ENCODE results near the gene SLC37A3. TPM values are rescaled to one million over a fixed set of nuclear protein-coding genes. Genes with fewer than 3 reads are reported as not detected.

SLC37A3 gene
- total and polyA plus RNA-seq, 7 experiments from 2014 or later = 18.5 to 72.7 (median 31.8) TPM

GRCh38 chr7:140403878-140404564 lies 5.7 kb upstream of the SLC37A3 start, which contains the start of gene RAB19:
TSS of gene RAB19 (plus strand) at chr7:140404058. CDS start at chr7:140407647, 3,589 bp downstream.
- Histone ChIP-seq H3K27ac (ENCODE audit: low read depth, low read length) (peak within 1 kb of the TSS; percentile 87), H3K4me1 (ENCODE audit: control insufficient read depth in 2 of 2, insufficient read depth in 2 of 2, low read length in 2 of 2) (peaks cover 8 to 11% of the 10 kb centered on the region in 2 donors), H3K9me3 (ENCODE audit: control insufficient read depth in 2 of 3, low read length in 3 of 3) (no peaks in the 10 kb centered on the region), H3K27me3 (ENCODE audit: control insufficient read depth in 2 of 2, insufficient read depth in 2 of 2, low read length in 2 of 2) (no peaks in the 10 kb centered on the region), H3K36me3 (ENCODE audit: control insufficient read depth in 2 of 3, insufficient read depth in 3 of 3, low read length in 3 of 3) (peaks cover 0 to 10% (median 0%) of the 10 kb centered on the region in 3 experiments), H3K4me3 (ENCODE audit: low read length) (peak within 1 kb of the TSS; percentile 82)
- ATAC-seq = peak; percentile 87
- Mint-ChIP-seq H3K9me3 (peaks cover 0 to 3% (median 0%) of the 10 kb centered on the region in 11 donors), H3K36me3 (peaks cover 3 to 28% (median 12%) of the 10 kb centered on the region in 5 donors), H3K27ac (peak within 1 kb of the TSS; percentile 91 to 99 (median 96)), H3K4me1 (peaks cover 13 to 42% (median 29%) of the 10 kb centered on the region in 7 donors), H3K4me3 (peak within 1 kb of the TSS; percentile 92 to 99 (median 97)), H3K27me3 (peaks cover 0 to 3% (median 0%) of the 10 kb centered on the region in 5 donors)
- DNase-seq = peak; percentile 7 to 67 (median 56)
- intact Hi-C loops (cut with micrococcal nuclease) = loop anchor here (1.0 to 10.0 kb wide), 12 partner anchors 27 to 1939 kb away; partner anchors contain the start of genes MKRN1 (in 2 of the 2), MRPS33 (in 2 of the 2), BRAF (in 1 of the 2) and NDUFB2 (in 1 of the 2)
- POLR2A ChIA-PET = interaction anchor here (1.0 to 2.5 kb wide), 6 partner anchors 13 to 75 kb away, joined by 3 to 13 read pairs (median 4); partner anchors contain the start of gene MKRN1
- CTCF ChIA-PET = no interaction called here

- peaks cover 0 to 3% (median 0%) of the 10 kb centered on the region in 5 donors for H3K27me3 Mint-ChIP-seq
- no peak for ATAC-seq
- peaks cover 21 to 51% (median 39%) of the 10 kb centered on the region in 7 donors for H3K4me1 Mint-ChIP-seq
Measured at GRCh38 chr7:140402178-140402835, 4.0 kb upstream of the SLC37A3 start.

GRCh38 chr7:140400381-140400780 lies 2.1 kb upstream of the SLC37A3 start:
- H3K36me3 Mint-ChIP-seq = peaks cover 0 to 24% (median 0%) of the 10 kb centered on the region in 5 donors
- POLR2A ChIA-PET = no interaction called here
- Histone ChIP-seq H3K36me3 (ENCODE audit: control insufficient read depth in 2 of 3, insufficient read depth in 3 of 3, low read length in 3 of 3) (peaks cover 0 to 10% (median 0%) of the 10 kb centered on the region in 3 experiments), H3K27ac (ENCODE audit: low read depth, low read length) (no peak overlapping the region), H3K4me1 (ENCODE audit: control insufficient read depth in 2 of 2, insufficient read depth in 2 of 2, low read length in 2 of 2) (peaks cover 8 to 21% of the 10 kb centered on the region in 2 donors), H3K9me3 (ENCODE audit: control insufficient read depth in 2 of 3, low read length in 3 of 3) (no peaks in the 10 kb centered on the region), H3K27me3 (ENCODE audit: control insufficient read depth in 2 of 2, insufficient read depth in 2 of 2, low read length in 2 of 2) (no peaks in the 10 kb centered on the region), H3K4me3 (ENCODE audit: low read length) (no peak overlapping the region)
- H3K9me3 Mint-ChIP-seq = no peaks in the 10 kb centered on the region
- DNase-seq (no peak), ATAC-seq (no peak)
- peaks cover 31 to 60% (median 48%) of the 10 kb centered on the region in 7 donors for H3K4me1 Mint-ChIP-seq
- H3K4me3 Mint-ChIP-seq = peak overlapping the region in 1 of 10 donors; percentile 70
- intact Hi-C loops (cut with micrococcal nuclease) = loop anchor here (5.0 to 10.0 kb wide), 6 partner anchors 42 to 1936 kb away; partner anchors contain the start of genes MRPS33 (in 2 of the 2), BRAF (in 1 of the 2), NDUFB2 (in 1 of the 2) and TRIM24 (in 1 of the 2)
- peaks cover 0 to 3% (median 0%) of the 10 kb centered on the region in 5 donors for H3K27me3 Mint-ChIP-seq
- CTCF ChIA-PET = no interaction called here
- no peak overlapping the region for H3K27ac Mint-ChIP-seq

More at GRCh38 chr7:140402178-140402835, 4.0 kb upstream of the SLC37A3 start:
- Histone ChIP-seq H3K27me3 (ENCODE audit: control insufficient read depth in 2 of 2, insufficient read depth in 2 of 2, low read length in 2 of 2) (no peaks in the 10 kb centered on the region), H3K36me3 (ENCODE audit: control insufficient read depth in 2 of 3, insufficient read depth in 3 of 3, low read length in 3 of 3) (peaks cover 0 to 10% (median 0%) of the 10 kb centered on the region in 3 experiments), H3K9me3 (ENCODE audit: control insufficient read depth in 2 of 3, low read length in 3 of 3) (no peaks in the 10 kb centered on the region), H3K4me1 (ENCODE audit: control insufficient read depth in 2 of 2, insufficient read depth in 2 of 2, low read length in 2 of 2) (peaks cover 8 to 20% of the 10 kb centered on the region in 2 donors), H3K4me3 (ENCODE audit: low read length) (no peak overlapping the region), H3K27ac (ENCODE audit: low read depth, low read length) (no peak overlapping the region)
- POLR2A ChIA-PET = interaction anchor here (1.0 to 2.5 kb wide), 3 partner anchors 9 to 59 kb away, joined by 3 to 13 read pairs (median 3); no protein-coding TSS in a partner anchor
- Mint-ChIP-seq H3K36me3 (peaks cover under 1 to 22% (median 2%) of the 10 kb centered on the region in 5 donors), H3K4me3 (peak overlapping the region; percentile 70 to 99 (median 97)), H3K9me3 (peaks cover 0 to under 1% (median 0%) of the 10 kb centered on the region in 11 donors), H3K27ac (peak overlapping the region; percentile 88 to 99 (median 96))
- CTCF ChIA-PET = no interaction called here
- intact Hi-C loops (cut with micrococcal nuclease) = loop anchor here (2.0 to 10.0 kb wide), 7 partner anchors 40 to 1938 kb away; partner anchors contain the start of genes MRPS33 (in 2 of the 2), BRAF (in 1 of the 2), NDUFB2 (in 1 of the 2) and TRIM24 (in 1 of the 2)
- no peak for DNase-seq

- Mint-ChIP-seq H3K9me3 (no peaks in the 10 kb centered on the region), H3K4me3 (peak overlapping the region; percentile 78 to 95 (median 89)), H3K36me3 (peaks cover 0 to 19% (median 0%) of the 10 kb centered on the region in 5 donors), H3K27me3 (no peaks in the 10 kb centered on the region), H3K27ac (peak overlapping the region in 5 of 9 donors; percentile 73 to 89 (median 81)), H3K4me1 (peaks cover 22 to 48% (median 37%) of the 10 kb centered on the region in 7 donors)
- DNase-seq = no peak
- intact Hi-C loops (cut with micrococcal nuclease) = loop anchor here (1.0 to 10.0 kb wide), 6 partner anchors 23 to 1054 kb away; partner anchors contain the start of genes FMC1 (in 1 of the 2), MKRN1 (in 1 of the 2) and PARP12 (in 1 of the 2)
- H3K36me3 ChIP-seq (ENCODE audit: control insufficient read depth in 2 of 3, insufficient read depth in 3 of 3, low read length in 3 of 3) = peaks cover 0 to 8% (median 0%) of the 10 kb centered on the region in 3 experiments
- H3K4me1 ChIP-seq (ENCODE audit: control insufficient read depth in 2 of 2, insufficient read depth in 2 of 2, low read length in 2 of 2) = peaks cover 3 to 15% of the 10 kb centered on the region in 2 donors
- ChIA-PET CTCF (no interaction called here), POLR2A (interaction anchor here (0.9 to 1.3 kb wide), 2 partner anchors 14 to 78 kb away, joined by 3 to 5 read pairs; no protein-coding TSS in a partner anchor)
- peak overlapping the region; percentile 67 for H3K4me3 ChIP-seq (ENCODE audit: low read length)
- no peaks in the 10 kb centered on the region for H3K9me3 ChIP-seq (ENCODE audit: control insufficient read depth in 2 of 3, low read length in 3 of 3)
- no peak overlapping the region for H3K27ac ChIP-seq (ENCODE audit: low read depth, low read length)
- no peak for ATAC-seq
- no peaks in the 10 kb centered on the region for H3K27me3 ChIP-seq (ENCODE audit: control insufficient read depth in 2 of 2, insufficient read depth in 2 of 2, low read length in 2 of 2)
Measured at GRCh38 chr7:140398821-140399220, 491 bp upstream of the SLC37A3 start.

GRCh38 chr7:140393756-140394306 lies 4.5 kb downstream of the SLC37A3 start:
- Histone ChIP-seq H3K27ac (ENCODE audit: low read depth, low read length) (no peak overlapping the region), H3K36me3 (ENCODE audit: control insufficient read depth in 2 of 3, insufficient read depth in 3 of 3, low read length in 3 of 3) (peaks cover 0 to 6% (median 0%) of the 10 kb centered on the region in 3 experiments), H3K9me3 (ENCODE audit: control insufficient read depth in 2 of 3, low read length in 3 of 3) (no peaks in the 10 kb centered on the region), H3K27me3 (ENCODE audit: control insufficient read depth in 2 of 2, insufficient read depth in 2 of 2, low read length in 2 of 2) (no peaks in the 10 kb centered on the region), H3K4me3 (ENCODE audit: low read length) (no peak overlapping the region), H3K4me1 (ENCODE audit: control insufficient read depth in 2 of 2, insufficient read depth in 2 of 2, low read length in 2 of 2) (peaks cover 0 to 26% of the 10 kb centered on the region in 2 donors)
- Mint-ChIP-seq H3K4me3 (no peak overlapping the region), H3K27me3 (no peaks in the 10 kb centered on the region), H3K9me3 (no peaks in the 10 kb centered on the region), H3K36me3 (peaks cover 0 to 11% (median 0%) of the 10 kb centered on the region in 5 donors), H3K27ac (no peak overlapping the region), H3K4me1 (peaks cover 13 to 28% (median 20%) of the 10 kb centered on the region in 7 donors)
- ATAC-seq (no peak), DNase-seq (no peak)
- intact Hi-C loops (cut with micrococcal nuclease) = loop anchor here (5.0 to 10.0 kb wide), 2 partner anchors 162 to 1049 kb away; partner anchors contain the start of gene FMC1 (in 1 of the 2)
- ChIA-PET POLR2A (no interaction called here), CTCF (no interaction called here)

All from naive thymus-derived CD4-positive, alpha-beta T cell (primary cell).